HepG2 (cell line): ENCODE results near the gene YIPF4. TPM values are rescaled to one million over a fixed set of nuclear protein-coding genes. Genes with fewer than 3 reads are reported as not detected.

Experiments
- CBX2 ChIP-seq, 2 experiments: fragments of 200-600 bp in 1 of 2; sonication (generic); formaldehyde crosslinking in 1 of 2; IDR thresholded peaks; 2 replicates each; pipeline versions ENCODE4 v1.7.0 to v1.8.1; 2018 to 2022; ENCODE audit warnings: low read depth in 2 of 2, low read length in 1 of 2, mild to moderate bottlenecking in 1 of 2, missing genetic modification reagents in 1 of 2
- CHD4 ChIP-seq: fragments of 200-600 bp; sonication (generic); IDR thresholded peaks from 2 replicates; pipeline ENCODE4 v1.7.0; 2017; ENCODE audit warnings: mild to moderate bottlenecking, low read length, borderline replicate concordance
- KLF6 ChIP-seq: IDR thresholded peaks from 2 replicates; pipeline ENCODE4 v1.8.0; 2016; ENCODE audit warnings: missing biosample characterization, missing genetic modification reagents
- MLLT10 ChIP-seq: sonication (generic); formaldehyde crosslinking; IDR thresholded peaks from 2 replicates; pipeline ENCODE4 v1.4.0; 2020; ENCODE audit warnings: missing genetic modification reagents
- SKI ChIP-seq: fragments of 450-650 bp; IDR thresholded peaks from one replicate; pipeline ENCODE4 v1.6.1; 2018; ENCODE audit warnings: mild to moderate bottlenecking; ENCODE audit not compliant: partially characterized antibody
- SP140L ChIP-seq: sonication (generic); formaldehyde crosslinking; IDR thresholded peaks from 2 replicates; pipeline ENCODE4 v1.4.0; 2020; ENCODE audit warnings: missing genetic modification reagents, borderline replicate concordance
- SRSF1 ChIP-seq: fragments of 200-400 bp; formaldehyde crosslinking; optimal IDR thresholded peaks from 2 replicates; pipeline ENCODE3; 2017; ENCODE audit warnings: mild to moderate bottlenecking, low read depth, low read length, moderate library complexity
- ZNF530 ChIP-seq: sonication (generic); formaldehyde crosslinking; IDR thresholded peaks from 2 replicates; pipeline ENCODE4 v1.5.0; 2020; ENCODE audit warnings: low read depth, mild to moderate bottlenecking, missing genetic modification reagents
- ZNF768 ChIP-seq: sonication (generic); formaldehyde crosslinking; IDR thresholded peaks from 2 replicates; pipeline ENCODE4 v1.4.0; 2020; ENCODE audit warnings: missing genetic modification reagents
- ZNF780A ChIP-seq: sonication (generic); formaldehyde crosslinking; IDR thresholded peaks from 2 replicates; pipeline ENCODE4 v1.8.0; 2022; ENCODE audit warnings: mild to moderate bottlenecking, missing genetic modification reagents, moderate library complexity
- ZNF792 ChIP-seq: IDR thresholded peaks from 2 replicates; pipeline ENCODE4 v1.6.1; 2016
- polyA plus RNA-seq, 8 experiments: library from polyadenylated mRNA; depleted of rRNA in 3 of 8; stranded (reverse) in 7 of 8; unstranded in 1 of 8; fragments of >200 nt; fragmentation: Illumina TruSeq in 4 of 8; extraction: Trizol in 4 of 8; gene quantifications; 2 replicates each; pipeline versions ENCODE4 v1.2.1 to v1.2.3, GENCODE V29; 2011 to 2016; ENCODE audit warnings: low read depth in 4 of 8, missing spikeins in 1 of 8, mixed read lengths in 1 of 8; ENCODE audit not compliant: insufficient read depth in 1 of 8
- total RNA-seq, 5 experiments: library from RNA; depleted of rRNA; stranded (reverse); fragments of >200 nt; fragmentation: Illumina TruSeq; extraction: Trizol; gene quantifications; 2 replicates each; pipeline ENCODE4 v1.2.3, GENCODE V29; 2016; ENCODE audit warnings: low read depth in 1 of 5
- TF ChIP-seq, protein P1 (sequence below): sonication (generic); formaldehyde crosslinking; IDR thresholded peaks from 2 replicates; pipeline ENCODE4 v1.8.0; 2022; ENCODE audit warnings: mild to moderate bottlenecking, missing genetic modification reagents
- TF ChIP-seq, protein P2 (sequence below): sonication (generic); formaldehyde crosslinking; IDR thresholded peaks from 2 replicates; pipeline ENCODE4 v1.5.1; 2020; ENCODE audit warnings: mild to moderate bottlenecking, missing genetic modification reagents, moderate library complexity
- TF ChIP-seq, protein P3 (sequence below): sonication (generic); formaldehyde crosslinking; IDR thresholded peaks from 2 replicates; pipeline ENCODE4 v1.5.0; 2020; ENCODE audit warnings: missing genetic modification reagents
- TF ChIP-seq, protein P4 (sequence below): IDR thresholded peaks from 2 replicates; pipeline ENCODE4 v1.6.1; 2012; ENCODE audit warnings: low read length, improper control_type of control experiment

The YIPF4 gene
- total and polyA plus RNA-seq, 2 of the 13 experiments (the other 11 are each of a cell fraction or from before 2014, with no cell fraction given): 19.0 to 43.9 TPM

GRCh38 chr2:32357318-32358110, 79.8 kb downstream of the YIPF4 start (continued):
- TF ChIP-seq, protein P1, sequence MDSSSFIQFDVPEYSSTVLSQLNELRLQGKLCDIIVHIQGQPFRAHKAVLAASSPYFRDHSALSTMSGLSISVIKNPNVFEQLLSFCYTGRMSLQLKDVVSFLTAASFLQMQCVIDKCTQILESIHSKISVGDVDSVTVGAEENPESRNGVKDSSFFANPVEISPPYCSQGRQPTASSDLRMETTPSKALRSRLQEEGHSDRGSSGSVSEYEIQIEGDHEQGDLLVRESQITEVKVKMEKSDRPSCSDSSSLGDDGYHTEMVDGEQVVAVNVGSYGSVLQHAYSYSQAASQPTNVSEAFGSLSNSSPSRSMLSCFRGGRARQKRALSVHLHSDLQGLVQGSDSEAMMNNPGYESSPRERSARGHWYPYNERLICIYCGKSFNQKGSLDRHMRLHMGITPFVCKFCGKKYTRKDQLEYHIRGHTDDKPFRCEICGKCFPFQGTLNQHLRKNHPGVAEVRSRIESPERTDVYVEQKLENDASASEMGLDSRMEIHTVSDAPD (CRISPR knock-in tag): peak; percentile 2; the same call in 1 of the 2 replicates
- TF ChIP-seq, protein P2, sequence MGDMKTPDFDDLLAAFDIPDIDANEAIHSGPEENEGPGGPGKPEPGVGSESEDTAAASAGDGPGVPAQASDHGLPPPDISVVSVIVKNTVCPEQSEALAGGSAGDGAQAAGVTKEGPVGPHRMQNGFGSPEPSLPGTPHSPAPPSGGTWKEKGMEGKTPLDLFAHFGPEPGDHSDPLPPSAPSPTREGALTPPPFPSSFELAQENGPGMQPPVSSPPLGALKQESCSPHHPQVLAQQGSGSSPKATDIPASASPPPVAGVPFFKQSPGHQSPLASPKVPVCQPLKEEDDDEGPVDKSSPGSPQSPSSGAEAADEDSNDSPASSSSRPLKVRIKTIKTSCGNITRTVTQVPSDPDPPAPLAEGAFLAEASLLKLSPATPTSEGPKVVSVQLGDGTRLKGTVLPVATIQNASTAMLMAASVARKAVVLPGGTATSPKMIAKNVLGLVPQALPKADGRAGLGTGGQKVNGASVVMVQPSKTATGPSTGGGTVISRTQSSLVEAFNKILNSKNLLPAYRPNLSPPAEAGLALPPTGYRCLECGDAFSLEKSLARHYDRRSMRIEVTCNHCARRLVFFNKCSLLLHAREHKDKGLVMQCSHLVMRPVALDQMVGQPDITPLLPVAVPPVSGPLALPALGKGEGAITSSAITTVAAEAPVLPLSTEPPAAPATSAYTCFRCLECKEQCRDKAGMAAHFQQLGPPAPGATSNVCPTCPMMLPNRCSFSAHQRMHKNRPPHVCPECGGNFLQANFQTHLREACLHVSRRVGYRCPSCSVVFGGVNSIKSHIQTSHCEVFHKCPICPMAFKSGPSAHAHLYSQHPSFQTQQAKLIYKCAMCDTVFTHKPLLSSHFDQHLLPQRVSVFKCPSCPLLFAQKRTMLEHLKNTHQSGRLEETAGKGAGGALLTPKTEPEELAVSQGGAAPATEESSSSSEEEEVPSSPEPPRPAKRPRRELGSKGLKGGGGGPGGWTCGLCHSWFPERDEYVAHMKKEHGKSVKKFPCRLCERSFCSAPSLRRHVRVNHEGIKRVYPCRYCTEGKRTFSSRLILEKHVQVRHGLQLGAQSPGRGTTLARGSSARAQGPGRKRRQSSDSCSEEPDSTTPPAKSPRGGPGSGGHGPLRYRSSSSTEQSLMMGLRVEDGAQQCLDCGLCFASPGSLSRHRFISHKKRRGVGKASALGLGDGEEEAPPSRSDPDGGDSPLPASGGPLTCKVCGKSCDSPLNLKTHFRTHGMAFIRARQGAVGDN (CRISPR knock-in tag): no peak; the same call in 1 of the 2 replicates
- TF ChIP-seq SKI: no peak
- peak; percentile 68; the same call in 1 of the 2 replicates for TF ChIP-seq ZNF530 (CRISPR knock-in tag)
- 0 out of 2 replicates have a peak, but pooled peaks have one; percentile 22 for TF ChIP-seq MLLT10
- TF ChIP-seq KLF6 (CRISPR knock-in tag): peak; percentile 12; the same call in 1 of the 2 replicates
- no peak for TF ChIP-seq SP140L (CRISPR knock-in tag)
- no peak for TF ChIP-seq ZNF768 (CRISPR knock-in tag)
- TF ChIP-seq SRSF1: peak; percentile 79
- no peak for TF ChIP-seq CHD4
- TF ChIP-seq, protein P3, sequence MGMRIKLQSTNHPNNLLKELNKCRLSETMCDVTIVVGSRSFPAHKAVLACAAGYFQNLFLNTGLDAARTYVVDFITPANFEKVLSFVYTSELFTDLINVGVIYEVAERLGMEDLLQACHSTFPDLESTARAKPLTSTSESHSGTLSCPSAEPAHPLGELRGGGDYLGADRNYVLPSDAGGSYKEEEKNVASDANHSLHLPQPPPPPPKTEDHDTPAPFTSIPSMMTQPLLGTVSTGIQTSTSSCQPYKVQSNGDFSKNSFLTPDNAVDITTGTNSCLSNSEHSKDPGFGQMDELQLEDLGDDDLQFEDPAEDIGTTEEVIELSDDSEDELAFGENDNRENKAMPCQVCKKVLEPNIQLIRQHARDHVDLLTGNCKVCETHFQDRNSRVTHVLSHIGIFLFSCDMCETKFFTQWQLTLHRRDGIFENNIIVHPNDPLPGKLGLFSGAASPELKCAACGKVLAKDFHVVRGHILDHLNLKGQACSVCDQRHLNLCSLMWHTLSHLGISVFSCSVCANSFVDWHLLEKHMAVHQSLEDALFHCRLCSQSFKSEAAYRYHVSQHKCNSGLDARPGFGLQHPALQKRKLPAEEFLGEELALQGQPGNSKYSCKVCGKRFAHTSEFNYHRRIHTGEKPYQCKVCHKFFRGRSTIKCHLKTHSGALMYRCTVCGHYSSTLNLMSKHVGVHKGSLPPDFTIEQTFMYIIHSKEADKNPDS (CRISPR knock-in tag): peak; percentile 92
- TF ChIP-seq, protein P4, sequence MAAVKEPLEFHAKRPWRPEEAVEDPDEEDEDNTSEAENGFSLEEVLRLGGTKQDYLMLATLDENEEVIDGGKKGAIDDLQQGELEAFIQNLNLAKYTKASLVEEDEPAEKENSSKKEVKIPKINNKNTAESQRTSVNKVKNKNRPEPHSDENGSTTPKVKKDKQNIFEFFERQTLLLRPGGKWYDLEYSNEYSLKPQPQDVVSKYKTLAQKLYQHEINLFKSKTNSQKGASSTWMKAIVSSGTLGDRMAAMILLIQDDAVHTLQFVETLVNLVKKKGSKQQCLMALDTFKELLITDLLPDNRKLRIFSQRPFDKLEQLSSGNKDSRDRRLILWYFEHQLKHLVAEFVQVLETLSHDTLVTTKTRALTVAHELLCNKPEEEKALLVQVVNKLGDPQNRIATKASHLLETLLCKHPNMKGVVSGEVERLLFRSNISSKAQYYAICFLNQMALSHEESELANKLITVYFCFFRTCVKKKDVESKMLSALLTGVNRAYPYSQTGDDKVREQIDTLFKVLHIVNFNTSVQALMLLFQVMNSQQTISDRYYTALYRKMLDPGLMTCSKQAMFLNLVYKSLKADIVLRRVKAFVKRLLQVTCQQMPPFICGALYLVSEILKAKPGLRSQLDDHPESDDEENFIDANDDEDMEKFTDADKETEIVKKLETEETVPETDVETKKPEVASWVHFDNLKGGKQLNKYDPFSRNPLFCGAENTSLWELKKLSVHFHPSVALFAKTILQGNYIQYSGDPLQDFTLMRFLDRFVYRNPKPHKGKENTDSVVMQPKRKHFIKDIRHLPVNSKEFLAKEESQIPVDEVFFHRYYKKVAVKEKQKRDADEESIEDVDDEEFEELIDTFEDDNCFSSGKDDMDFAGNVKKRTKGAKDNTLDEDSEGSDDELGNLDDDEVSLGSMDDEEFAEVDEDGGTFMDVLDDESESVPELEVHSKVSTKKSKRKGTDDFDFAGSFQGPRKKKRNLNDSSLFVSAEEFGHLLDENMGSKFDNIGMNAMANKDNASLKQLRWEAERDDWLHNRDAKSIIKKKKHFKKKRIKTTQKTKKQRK: no peak
- peak; percentile 79; the same call in 1 of the 2 replicates for TF ChIP-seq ZNF780A
- TF ChIP-seq CBX2 (IDR thresholded peaks at IDR 0.05; ENCODE audit: low read depth, low read length): no peak
- no peak for TF ChIP-seq CBX2 (CRISPR knock-in tag; IDR thresholded peaks at IDR 0.05; ENCODE audit: low read depth)
- TF ChIP-seq ZNF792 (CRISPR knock-in tag): no peak
